Ishikawa (cell line): ENCODE measurements around the gene BACH2.

Experiments used
- CEBPB ChIP-seq: IDR thresholded peaks from 2 replicates; pipeline ENCODE4 v1.6.1; 2012
- CREB1 ChIP-seq: IDR thresholded peaks from 2 replicates; pipeline ENCODE4 v1.6.1; 2012; ENCODE audit warnings: low read depth
- EGR1 ChIP-seq: IDR thresholded peaks from 2 replicates; pipeline ENCODE4 v1.6.1; 2012
- EP300 ChIP-seq: IDR thresholded peaks from 2 replicates; pipeline ENCODE4 v1.6.1; 2012; ENCODE audit warnings: borderline replicate concordance
- FOXM1 ChIP-seq: IDR thresholded peaks from 2 replicates; pipeline ENCODE4 v1.6.1; 2012; ENCODE audit warnings: low read depth, borderline replicate concordance
- NFIC ChIP-seq: IDR thresholded peaks from 2 replicates; pipeline ENCODE4 v1.6.1; 2012
- RAD21 ChIP-seq: IDR thresholded peaks from 2 replicates; pipeline ENCODE4 v1.6.1; 2012; ENCODE audit warnings: low read depth
- REST ChIP-seq: IDR thresholded peaks from 2 replicates; pipeline ENCODE4 v1.6.1; 2012; ENCODE audit warnings: low read depth, mild to moderate bottlenecking
- TAF1 ChIP-seq: IDR thresholded peaks from 2 replicates; pipeline ENCODE4 v1.6.1; 2012; ENCODE audit warnings: low read depth, mild to moderate bottlenecking
- TCF12 ChIP-seq: IDR thresholded peaks from 2 replicates; pipeline ENCODE4 v1.6.1; 2012; ENCODE audit warnings: low read depth
- TEAD4 ChIP-seq: IDR thresholded peaks from 2 replicates; pipeline ENCODE4 v1.6.1; 2012
- YY1 ChIP-seq: IDR thresholded peaks from 2 replicates; pipeline ENCODE4 v1.6.1; 2012; ENCODE audit warnings: low read depth
- ZBTB7A ChIP-seq: IDR thresholded peaks from 2 replicates; pipeline ENCODE4 v1.6.1; 2012; ENCODE audit warnings: low read depth
- TF ChIP-seq, protein P1 (sequence below): IDR thresholded peaks from 2 replicates; pipeline ENCODE4 v1.6.1; 2012
- TF ChIP-seq, protein P2 (sequence below): IDR thresholded peaks from 2 replicates; pipeline ENCODE4 v1.6.1; 2012

The BACH2 gene

GRCh38 chr6:90083891-90084290 lies 212.8 kb downstream of the BACH2 start:
- no peak for TF ChIP-seq CREB1
- TF ChIP-seq REST = no peak
- TF ChIP-seq EGR1 = no peak
- TF ChIP-seq CEBPB = no peak
- TF ChIP-seq RAD21 = no peak
- TF ChIP-seq TCF12 = no peak

- no peak for TF ChIP-seq ZBTB7A
- TF ChIP-seq CREB1 = no peak
- TF ChIP-seq EGR1 = no peak
- no peak for TF ChIP-seq EP300
Measured at GRCh38 chr6:90082847-90083246, 213.8 kb downstream of the BACH2 start.

GRCh38 chr6:90080876-90081481 lies 215.7 kb downstream of the BACH2 start:
- TF ChIP-seq EP300 (no peak), TCF12 (no peak), YY1 (no peak), REST (no peak), RAD21 (no peak)

GRCh38 chr6:90079560-90080490 lies 216.8 kb downstream of the BACH2 start:
- TF ChIP-seq TAF1 = no peak
- TF ChIP-seq TEAD4 = no peak

DNA sequence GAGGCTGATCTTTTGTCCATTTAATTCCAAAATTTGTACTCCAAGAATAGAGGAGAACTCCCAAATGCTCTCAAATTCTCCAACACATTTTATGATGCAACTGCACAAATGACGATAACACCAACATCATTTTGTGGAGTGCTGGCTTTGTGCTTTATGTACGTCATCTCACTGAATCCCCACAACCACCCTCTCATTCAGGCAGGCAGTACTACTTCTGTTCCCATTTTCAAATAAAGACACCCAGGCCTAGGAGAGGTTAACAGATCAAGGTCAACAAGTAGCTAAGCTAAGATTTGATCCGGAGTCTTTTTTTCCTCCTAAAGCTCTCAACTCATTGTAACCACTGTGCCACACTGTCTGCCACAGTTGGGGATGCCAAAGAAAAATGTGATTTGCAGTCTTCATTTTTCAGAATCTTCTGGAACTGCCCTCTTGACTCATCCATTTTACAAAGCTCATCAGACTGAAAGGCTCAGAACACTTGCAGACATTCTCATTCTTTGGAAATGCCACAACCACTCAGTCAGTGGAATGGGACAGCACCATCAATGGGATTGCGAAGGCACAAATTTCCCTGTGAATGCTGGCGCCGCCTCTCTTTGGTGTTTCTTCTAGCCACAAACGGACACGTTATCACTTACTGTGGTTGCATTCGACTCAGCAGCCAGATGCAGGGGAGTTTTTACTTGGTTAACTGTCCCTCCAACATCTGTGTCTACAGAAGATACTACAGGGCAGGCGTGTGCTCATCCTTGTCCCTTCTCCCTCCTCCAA lies 217.9 kb downstream of the BACH2 start:
- TF ChIP-seq TEAD4 = no peak
- TF ChIP-seq EP300 = no peak
- TF ChIP-seq, protein P1, sequence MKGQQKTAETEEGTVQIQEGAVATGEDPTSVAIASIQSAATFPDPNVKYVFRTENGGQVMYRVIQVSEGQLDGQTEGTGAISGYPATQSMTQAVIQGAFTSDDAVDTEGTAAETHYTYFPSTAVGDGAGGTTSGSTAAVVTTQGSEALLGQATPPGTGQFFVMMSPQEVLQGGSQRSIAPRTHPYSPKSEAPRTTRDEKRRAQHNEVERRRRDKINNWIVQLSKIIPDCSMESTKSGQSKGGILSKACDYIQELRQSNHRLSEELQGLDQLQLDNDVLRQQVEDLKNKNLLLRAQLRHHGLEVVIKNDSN = no peak
- no peak for TF ChIP-seq CEBPB
- no peak for TF ChIP-seq REST
- TF ChIP-seq, protein P2, sequence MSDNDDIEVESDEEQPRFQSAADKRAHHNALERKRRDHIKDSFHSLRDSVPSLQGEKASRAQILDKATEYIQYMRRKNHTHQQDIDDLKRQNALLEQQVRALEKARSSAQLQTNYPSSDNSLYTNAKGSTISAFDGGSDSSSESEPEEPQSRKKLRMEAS = no peak
- no peak for TF ChIP-seq FOXM1
- TF ChIP-seq ZBTB7A = no peak
- no peak for TF ChIP-seq TCF12
- TF ChIP-seq RAD21 = no peak
- TF ChIP-seq YY1 = no peak
- no peak for TF ChIP-seq CREB1
- no peak for TF ChIP-seq NFIC
- TF ChIP-seq TAF1 = no peak
